Limb (tissue), 2 donors: ENCODE results near the gene SLC26A9.

Source experiments
- DNase-seq, 2 donors: peaks; one replicate each; pipeline ENCODE4 v3.0.0-alpha.2; 2016; ENCODE audit errors: extremely low spot score in 2 of 2

SLC26A9 gene, protein sequence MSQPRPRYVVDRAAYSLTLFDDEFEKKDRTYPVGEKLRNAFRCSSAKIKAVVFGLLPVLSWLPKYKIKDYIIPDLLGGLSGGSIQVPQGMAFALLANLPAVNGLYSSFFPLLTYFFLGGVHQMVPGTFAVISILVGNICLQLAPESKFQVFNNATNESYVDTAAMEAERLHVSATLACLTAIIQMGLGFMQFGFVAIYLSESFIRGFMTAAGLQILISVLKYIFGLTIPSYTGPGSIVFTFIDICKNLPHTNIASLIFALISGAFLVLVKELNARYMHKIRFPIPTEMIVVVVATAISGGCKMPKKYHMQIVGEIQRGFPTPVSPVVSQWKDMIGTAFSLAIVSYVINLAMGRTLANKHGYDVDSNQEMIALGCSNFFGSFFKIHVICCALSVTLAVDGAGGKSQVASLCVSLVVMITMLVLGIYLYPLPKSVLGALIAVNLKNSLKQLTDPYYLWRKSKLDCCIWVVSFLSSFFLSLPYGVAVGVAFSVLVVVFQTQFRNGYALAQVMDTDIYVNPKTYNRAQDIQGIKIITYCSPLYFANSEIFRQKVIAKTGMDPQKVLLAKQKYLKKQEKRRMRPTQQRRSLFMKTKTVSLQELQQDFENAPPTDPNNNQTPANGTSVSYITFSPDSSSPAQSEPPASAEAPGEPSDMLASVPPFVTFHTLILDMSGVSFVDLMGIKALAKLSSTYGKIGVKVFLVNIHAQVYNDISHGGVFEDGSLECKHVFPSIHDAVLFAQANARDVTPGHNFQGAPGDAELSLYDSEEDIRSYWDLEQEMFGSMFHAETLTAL

DNA sequence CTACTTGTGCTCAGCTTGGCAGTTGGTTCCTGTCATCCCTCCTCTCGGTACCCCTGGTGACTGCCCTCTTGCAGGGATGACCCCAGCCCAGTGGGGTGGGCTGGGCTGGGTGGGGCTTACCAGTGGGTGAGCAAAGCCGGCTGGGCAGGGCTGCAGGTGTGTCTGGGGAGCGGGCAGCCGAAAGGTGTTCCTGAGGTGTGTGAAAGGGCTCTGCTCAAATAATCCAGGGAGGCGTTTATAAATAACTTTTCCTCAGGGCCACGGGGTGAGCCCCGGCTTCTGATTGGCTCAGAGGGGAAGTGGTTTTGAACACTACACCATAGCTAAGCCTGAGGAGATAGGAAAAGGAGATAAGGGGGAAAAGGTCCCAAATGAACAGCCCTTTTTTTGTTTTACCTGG lies at the start of gene SLC26A9:
TSS of gene SLC26A9 (minus strand) at position 212 of the 400 bp plus-strand sequence. CDS start 7,636 bp downstream, outside the sequence.
- DNase-seq, result no peak

DNA sequence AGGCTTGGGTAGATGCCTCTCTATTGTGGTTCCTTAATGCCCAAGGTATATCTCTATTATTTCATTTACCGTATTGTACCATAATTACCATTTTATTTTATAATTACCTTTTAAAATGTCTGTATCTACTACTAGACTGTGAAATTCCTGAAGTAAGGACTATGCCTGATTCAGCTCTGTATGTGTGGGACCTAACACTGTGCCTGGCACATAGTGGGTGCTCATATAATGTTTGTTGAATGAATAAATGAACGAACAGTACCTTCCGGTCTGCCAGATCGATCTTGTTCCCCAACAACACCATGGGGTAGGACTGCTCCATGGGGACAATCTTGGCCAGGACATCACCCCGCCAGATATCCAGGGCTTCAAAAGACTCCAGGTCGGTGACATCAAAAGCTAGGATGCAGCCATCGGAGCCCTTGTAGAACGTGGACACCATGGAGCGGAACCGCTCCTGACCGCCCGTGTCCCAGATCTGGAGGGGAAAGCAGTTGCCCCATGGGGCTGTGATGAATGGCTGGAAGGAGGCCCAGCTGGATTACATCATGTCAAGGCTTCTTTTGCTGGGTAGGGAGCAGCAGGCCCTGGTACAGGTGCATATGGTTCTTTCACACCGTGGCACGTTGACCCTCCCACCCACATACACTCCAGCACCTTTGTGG lies 49.1 kb upstream of the SLC26A9 start:
- no peak for DNase-seq

DNA sequence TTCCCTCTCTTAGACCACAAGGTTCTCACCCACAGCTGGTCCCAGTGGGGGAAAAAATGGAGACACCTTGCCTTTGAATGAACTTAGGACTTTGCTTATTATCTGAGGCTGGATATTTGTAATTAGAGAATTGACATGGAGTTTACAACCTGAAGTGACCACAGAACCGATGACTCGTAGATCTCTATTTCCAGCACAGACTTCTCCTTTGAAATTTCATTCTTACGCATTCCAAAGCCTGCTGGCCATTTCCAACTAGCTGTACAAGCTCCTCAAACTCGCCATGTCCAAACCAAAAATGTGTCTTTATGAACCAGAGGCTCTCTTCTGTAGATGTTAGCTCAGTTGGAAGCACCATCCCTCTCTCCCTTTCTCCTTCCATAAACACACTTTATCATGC lies 48.0 kb upstream of the SLC26A9 start:
- no peak for DNase-seq

DNA sequence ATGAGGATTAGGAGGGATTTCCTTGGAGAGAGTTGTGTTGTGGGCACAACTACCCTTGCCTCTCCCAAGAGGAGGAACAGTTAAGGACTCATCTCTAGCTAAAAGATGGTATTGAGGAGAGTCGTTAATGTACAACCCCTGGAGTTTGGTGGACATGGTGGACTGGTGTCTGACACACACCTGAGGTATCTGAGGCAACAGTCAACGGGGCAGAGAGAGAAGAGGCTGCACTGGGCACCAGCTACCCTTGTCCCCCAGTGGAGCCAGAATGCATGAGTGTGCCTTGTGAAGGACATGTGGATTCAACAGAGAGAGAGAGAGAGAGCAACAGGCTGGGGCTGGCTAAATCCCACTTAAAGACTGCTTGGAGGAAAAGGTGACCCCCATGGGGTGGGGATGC lies 47.0 kb upstream of the SLC26A9 start:
- DNase-seq, result no peak

DNA sequence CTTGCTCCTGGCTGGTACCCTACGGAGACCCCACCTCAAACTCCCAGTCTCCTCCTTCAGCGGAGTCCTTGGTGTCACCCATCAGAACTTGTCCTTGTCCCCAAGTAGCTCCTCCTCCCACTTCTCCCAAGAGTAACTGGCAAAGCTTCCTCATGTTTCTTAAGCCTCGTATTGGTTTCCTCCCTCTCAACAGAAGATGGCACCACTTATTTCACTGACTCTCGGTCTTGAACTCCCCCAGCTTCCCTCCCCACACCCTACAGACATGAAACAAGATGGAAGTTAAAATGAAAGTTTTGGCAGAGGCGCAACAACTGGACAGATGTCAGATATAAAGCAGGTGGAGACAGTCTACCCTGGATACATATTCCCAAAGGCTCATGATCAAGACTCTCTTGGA lies 46.5 kb upstream of the SLC26A9 start:
- no peak for DNase-seq

DNA sequence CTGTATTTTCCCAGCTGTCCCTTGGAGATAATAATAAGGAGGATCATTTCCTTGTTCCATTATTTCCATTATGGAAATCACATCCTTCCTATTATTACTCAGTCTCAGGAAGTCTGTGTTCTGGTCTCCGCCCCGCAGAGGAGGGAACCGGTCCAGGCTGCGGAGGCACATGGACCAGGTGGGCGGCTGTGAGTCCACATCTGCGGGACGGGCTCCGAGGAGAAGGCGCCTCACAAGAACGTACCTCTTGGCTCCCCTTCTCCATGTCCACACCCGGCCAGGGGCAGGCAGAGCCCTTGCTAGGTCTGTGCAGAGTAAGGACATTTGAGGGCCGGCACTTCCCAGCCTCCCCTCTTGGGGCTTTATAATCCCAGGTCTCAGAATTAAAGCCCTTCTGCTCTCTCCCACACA lies 45.3 kb upstream of the SLC26A9 start:
- DNase-seq, result no peak

DNA sequence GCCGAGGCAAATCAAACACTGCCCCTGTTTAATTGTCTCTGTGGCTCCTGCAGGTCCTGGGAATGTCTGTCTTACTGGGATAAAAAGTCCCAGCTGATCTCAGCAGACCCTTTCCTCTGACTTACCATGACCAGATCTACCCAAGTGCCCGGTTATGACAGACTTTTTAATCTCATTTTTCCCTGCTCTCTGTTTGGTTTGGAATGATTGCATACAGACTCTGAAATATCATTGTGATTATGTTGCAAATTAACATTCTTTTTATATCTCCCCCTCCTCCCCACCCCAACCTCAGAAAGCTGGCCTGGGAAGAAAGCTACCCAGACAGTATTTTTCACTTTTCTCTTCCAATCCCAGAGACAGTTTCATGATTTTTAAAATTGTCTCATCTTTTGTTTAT lies 43.6 kb upstream of the SLC26A9 start:
- DNase-seq, result no peak

DNA sequence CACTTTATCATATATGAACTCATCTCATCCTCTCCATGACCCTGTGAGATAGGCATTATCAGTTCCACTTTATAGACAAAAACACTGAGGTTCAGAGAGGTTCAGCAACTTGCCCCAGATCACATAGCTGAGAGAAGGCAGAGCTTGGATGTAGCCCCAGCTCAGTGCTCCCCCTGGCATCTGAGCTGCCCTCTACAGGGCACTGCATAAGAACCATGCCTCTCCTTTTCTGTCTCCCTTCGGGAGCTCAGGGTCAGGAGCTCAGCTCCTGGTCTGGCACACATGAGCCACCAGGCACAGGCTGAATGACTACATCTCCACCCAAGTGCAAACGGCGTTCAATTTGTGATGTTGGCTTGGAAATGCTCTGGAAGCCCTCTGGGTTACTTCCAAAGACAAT lies 43.0 kb upstream of the SLC26A9 start:
- no peak for DNase-seq

DNA sequence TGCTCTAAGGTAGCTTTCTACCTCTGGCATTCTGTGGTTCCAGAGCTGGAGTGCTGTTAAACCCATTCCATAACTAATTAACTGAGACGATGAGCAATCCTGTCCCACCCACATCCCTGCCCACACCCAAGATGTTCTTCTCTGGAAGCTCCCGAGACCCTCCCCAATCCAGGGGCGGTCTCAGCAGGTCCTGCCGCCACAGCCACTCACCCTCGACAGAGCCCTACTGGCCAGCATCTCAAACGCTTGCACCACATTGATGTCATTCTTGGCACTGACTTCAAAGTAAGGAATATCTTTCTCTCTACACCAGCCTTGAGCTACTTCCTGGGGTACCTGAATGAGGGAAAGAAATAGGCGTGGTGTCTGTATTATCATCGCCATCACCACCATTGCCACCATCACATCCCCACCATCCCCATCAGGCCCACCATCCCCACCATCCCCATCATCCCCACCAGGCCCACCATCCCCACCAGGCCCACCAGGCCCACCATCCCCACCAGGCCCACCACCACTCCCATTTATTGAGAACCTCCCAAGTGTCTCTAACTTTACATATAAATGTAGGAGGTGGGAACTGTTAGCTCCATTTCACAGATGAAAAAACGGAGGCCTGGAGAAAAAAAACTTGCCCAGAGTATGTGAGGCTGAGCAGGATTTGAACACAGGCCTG lies 42.2 kb upstream of the SLC26A9 start:
- no peak for DNase-seq

DNA sequence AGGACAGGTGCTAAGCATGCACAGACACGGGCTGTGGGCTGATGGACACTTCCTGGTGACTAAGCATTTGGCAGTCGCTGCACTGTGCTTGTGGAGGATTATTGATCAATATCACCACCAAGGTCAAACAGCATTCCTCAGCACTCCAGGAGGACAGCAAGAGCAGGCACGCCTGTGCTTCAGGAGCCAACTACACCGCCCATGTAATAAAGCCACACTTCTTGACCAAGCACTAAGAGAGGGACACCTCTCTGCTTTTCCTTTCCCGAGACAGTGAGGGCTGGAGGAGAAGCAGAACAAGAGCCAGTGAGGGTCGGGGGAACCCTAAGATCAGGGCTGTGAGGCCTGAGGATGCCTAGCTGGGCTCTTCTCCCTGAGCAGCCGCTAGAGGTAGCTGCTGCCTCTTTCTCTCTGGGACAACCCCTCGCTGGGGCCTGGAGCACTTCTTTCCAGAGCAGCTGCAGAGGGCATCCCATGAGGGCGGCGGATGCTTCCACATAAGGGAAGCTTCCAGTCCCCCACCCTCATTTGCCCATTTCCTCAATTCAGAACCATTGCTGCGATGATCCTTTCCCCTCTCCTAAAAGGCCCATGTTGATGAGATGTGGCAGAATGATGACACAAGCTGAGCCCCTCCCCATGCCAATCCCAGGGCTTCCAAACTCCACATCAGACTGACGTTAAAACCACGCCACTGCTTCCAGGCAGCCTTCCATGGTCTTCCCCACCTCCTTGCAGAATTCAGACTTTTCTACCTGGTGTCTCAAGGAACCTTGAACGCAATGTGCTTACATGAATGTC lies 40.9 kb upstream of the SLC26A9 start:
- DNase-seq, result peak; percentile 69 to 73

DNA sequence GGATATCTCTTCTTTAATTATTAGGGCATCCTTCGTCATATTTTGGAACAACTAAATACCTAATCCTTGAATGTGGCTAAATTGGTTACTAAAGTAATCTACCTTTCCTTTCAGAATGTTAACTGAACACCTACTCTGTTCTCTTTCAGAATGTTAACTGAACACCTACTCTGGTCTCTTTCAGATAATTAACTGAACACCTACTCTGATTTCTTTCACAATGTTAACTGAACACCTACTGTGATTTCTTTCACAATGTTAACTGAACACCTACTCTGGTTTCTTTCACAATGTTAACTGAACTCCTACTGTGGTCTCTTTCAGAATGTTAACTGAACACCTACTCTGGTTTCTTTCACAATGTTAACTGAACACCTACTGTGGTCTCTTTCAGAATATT lies 38.0 kb upstream of the SLC26A9 start:
- DNase-seq, result no peak

DNA sequence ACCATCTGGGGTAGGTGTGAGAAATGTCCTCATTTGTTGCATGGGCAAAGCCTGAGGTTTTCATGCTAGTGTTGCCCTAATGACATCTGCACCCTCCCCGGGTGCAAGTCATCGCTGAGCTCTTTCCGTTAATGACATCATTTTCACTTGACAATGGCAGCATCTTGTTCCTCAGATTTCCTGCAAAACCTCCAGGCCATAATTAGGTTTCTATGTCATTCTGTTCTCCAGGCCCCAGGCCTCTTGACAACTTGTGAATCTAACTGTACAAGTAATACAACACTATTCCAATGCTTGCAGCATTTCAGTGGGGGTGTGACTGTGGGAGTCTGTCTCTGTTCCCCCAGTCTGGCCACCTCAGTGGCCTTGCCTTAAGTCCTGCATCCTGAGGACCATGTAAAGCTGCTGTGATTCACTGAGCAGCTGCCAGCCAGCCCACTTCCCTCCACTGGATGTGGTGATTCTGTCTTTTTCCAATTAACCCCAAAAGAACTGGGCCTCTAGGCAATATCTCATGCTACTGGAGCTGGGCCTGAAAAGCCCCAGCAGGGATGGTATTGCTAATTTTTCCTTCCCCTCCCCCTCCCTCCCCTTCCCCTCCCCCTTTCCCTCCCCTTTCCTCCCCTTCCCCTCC lies 37.1 kb upstream of the SLC26A9 start:
- no peak for DNase-seq

DNA sequence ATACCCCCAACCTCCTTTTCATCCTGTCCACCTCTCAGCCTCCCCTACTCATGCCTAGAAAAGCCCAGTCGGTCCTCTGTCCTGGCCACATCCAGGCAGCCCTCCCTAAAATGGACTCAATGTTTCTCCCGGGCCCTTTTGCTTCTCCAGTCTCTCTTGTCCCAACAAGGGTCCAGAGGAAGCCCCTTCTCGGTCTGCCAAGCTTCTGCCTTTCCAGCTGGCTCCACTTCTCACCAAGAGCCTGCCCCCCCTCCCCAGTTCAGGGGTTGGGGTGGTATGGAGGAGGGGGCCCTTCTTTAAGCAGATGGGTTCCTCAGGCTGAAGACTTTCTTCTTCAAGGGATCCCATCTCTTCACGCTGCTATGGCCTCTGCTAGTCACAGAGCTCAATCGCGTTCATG lies 36.0 kb upstream of the SLC26A9 start:
- no peak for DNase-seq

DNA sequence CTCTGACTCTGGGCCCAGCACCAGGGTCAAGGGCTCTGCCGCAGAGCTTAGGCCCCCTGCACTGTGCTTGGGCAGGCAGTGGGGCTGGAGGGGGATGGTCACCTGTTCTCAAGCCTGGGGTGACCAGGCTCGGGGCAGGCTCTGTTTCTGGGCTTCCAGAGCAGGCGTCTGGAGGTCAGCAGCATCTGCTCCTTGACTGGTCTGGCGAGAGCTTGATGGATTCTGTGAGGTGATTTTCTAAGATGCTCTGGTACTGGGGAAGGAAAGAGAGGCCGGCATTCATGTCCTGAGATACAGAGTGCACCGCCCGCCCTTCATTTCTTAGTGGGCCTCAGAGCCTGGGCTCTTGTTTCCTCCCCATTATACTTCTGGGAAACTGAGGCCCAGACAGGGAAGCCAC lies 35.4 kb upstream of the SLC26A9 start:
- no peak for DNase-seq

DNA sequence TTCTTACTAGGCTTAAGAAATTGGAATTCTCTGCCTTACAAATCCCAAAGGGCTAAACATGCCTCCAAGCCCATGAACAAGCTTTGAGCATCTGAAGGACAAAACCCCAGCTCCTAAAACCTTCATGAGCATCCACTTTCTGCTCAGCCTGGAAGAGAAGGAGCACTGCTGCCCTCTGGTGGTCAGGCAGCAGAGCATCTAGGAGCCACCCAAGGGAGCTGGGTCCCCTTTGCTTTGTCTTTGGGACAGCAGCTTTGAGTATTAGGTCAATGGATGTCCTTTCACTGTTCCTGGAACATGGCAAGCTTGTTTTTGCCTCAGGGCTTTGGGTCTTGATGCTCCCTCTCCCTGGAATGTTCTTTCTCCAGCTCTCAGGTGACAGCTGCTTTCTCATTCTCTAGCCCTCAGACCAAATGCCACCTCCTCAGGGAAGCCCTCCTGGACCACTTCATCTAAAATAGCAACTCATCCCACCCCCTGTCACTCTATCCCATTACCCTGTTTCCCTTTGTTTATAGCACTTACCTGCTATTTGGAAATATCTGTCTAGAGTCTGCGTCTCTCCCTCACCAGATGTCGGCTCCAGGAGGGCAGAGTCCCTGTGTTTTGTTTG lies 34.3 kb upstream of the SLC26A9 start:
- DNase-seq, result peak; percentile 82 to 84

DNA sequence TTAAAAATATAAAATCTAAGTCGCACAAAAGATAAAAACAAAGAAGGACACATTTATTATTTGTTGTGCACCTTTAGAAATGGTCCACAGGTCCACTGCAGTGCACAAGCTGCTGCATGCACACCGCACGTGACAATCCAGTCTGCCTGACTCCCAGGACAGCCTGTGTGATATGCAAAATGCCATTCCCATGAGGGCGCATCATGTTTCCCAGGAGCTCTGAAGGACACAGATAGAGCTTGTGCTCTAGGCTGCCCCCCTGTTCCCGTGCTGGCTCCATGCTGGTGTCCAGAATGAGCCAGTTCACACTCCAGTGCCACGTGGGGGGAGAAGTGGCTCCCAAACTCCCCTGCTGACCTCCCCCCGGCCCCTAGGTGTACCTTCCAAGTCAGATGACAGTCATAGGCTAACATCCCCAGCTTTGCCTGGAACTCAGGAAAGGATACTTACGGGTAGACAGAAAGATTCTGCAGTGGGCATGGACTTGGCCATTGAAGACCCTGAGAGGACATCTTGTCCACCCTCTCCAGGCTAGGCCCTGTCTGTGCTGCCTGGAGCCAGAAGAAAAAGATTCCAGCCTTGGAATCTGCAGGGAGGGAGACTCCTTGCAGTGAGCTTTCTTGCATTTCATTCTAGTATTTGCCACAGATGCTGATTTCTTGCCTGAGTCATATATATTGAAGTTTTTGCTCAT lies 33.6 kb upstream of the SLC26A9 start:
- DNase-seq, result no peak

DNA sequence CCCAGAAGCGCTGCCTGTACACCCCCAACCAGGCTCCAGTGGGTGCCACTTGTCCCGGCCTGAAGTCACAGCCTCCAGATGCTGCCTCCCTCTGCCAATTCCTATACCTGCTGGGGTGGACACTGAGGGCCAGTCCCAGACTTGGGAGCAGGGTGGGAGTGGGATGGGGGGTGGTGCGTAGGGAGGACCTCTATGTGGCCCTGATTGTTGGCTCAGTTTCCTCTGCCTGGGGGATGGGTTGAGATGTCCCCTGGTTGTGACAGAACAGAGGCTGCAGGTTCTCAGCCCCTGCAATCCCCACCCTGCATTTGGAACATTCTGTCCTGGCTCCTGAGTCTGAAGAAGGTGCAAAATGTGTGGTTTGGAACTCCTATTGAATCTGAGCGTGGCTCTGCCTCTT lies 32.8 kb upstream of the SLC26A9 start:
- DNase-seq, result no peak

DNA sequence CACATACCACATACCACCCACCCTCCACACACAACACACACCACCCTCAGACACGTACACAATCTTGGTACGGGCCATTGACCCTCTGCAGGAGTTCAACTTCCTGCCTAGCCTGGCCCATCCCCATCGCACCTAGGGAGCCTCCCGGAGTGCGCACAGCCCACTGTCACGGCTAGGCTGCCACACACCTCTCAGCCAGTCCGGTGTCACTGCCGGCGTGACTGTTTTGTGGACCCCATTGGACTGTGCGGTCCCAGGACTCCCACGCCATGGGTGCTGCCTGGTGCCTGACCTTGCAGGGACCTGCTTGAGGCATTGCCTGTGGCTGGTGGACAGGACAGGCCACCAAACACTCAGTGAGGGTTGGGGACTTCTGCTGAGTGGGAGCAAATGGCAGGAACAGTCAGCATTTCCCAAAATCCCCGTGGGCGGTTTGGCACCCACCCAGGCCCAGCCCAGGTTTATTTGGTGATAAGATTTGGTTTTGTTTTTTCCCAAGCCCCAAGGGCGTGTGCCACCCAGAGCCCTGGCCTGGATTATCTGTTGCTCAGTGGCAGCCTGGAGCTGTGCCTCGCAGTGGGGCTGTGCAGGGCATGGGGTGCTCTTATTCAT lies 32.2 kb upstream of the SLC26A9 start:
- DNase-seq, result no peak

DNA sequence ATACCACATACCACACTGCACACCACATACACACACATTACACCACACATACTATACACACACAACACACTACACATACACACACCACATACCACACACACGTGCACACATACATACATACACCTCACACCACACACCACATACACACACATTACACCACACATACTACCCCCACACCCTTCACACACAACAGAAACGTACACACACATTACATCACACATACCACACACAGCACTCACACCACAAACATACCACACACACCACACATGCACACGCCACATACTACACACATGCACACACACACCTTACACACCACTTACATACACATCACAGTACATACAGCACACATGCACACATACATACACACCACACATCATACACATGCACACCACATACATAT lies 31.5 kb upstream of the SLC26A9 start:
- no peak for DNase-seq
